SK-N-SH (cell line): ENCODE data around the gene ZSCAN21. TPM values are rescaled to one million over a fixed set of nuclear protein-coding genes. Genes with fewer than 3 reads are reported as not detected.
A peak's percentile ranks its signal among the peaks of the same experiment; 100 is the strongest.

Experiments
- CTCF ChIA-PET: fragments of 300-600, 350-600 bp; formaldehyde crosslinking; extraction: SDS; loops from one replicate; lab custom pipeline; 2021; lab: Yijun Ruan, JAX
- POLR2A ChIA-PET: fragments of 350-600 bp; sonication (Branson Sonifier 250); formaldehyde crosslinking; extraction: SDS; loops from one replicate; lab custom pipeline; 2020; ENCODE audit warnings: antibody characterized with exemption, inconsistent platforms; lab: Yijun Ruan, JAX
- DNase-seq: peaks from one replicate; pipeline ENCODE4 v3.0.0; 2012
- H2AFZ ChIP-seq: fragments of 200-600 bp; sonication (generic); 2 replicates; pipeline ENCODE4 v1.8.1; 2016; ENCODE audit warnings: antibody characterized with exemption, mild to moderate bottlenecking, low read depth
- H3F3A ChIP-seq: fragments of 200-600 bp; sonication (generic); replicated peaks from 2 replicates; pipeline ENCODE3; 2016; ENCODE audit warnings: antibody characterized with exemption, mild to moderate bottlenecking; ENCODE audit not compliant: insufficient read depth
- H3K27ac ChIP-seq, 2 experiments: fragments of 200-500 bp in 1 of 2; fragments of 200-600 bp in 1 of 2; sonication (Bioruptor generic) in 1 of 2; sonication (generic), shearing (Covaris generic) in 1 of 2; 2 replicates each; pipeline versions ENCODE4 v1.5.1 to v1.6.1; 2014 to 2016; ENCODE audit warnings: low read depth in 2 of 2, inconsistent platforms in 1 of 2, low read length in 1 of 2, mild to moderate bottlenecking in 1 of 2, mixed read lengths in 1 of 2
- H3K27me3 ChIP-seq: fragments of 200-600 bp; sonication (generic), shearing (Covaris generic); 2 replicates; pipeline ENCODE4 v1.6.1; 2016; ENCODE audit warnings: mixed run types; ENCODE audit not compliant: insufficient read depth
- H3K36me3 ChIP-seq, 2 experiments: fragments of 200-500 bp in 1 of 2; fragments of 200-600 bp in 1 of 2; sonication (Bioruptor generic) in 1 of 2; sonication (generic) in 1 of 2; replicated peaks in 1 of 2; 2 replicates each; pipeline versions ENCODE3 to v1.5.1; 2014 to 2016; ENCODE audit warnings: low read length in 1 of 2, mild to moderate bottlenecking in 1 of 2; ENCODE audit not compliant: insufficient read depth in 2 of 2, control insufficient read depth in 1 of 2
- H3K4me1 ChIP-seq, 2 experiments: fragments of 200-500 bp in 1 of 2; fragments of 200-600 bp in 1 of 2; sonication (Bioruptor generic) in 1 of 2; sonication (generic), shearing (Covaris generic) in 1 of 2; 2 replicates each; pipeline versions ENCODE4 v1.5.1 to v1.6.1; 2014 to 2016; ENCODE audit warnings: low read depth in 1 of 2, low read length in 1 of 2, mixed run types in 1 of 2; ENCODE audit not compliant: insufficient read depth in 2 of 2, control insufficient read depth in 1 of 2
- H3K4me2 ChIP-seq: fragments of 200-600 bp; sonication (generic), shearing (Covaris generic); 2 replicates; pipeline ENCODE4 v1.6.1; 2017; ENCODE audit warnings: mixed run types
- H3K4me3 ChIP-seq, 2 experiments: fragments of 200-500 bp in 1 of 2; fragments of 200-600 bp in 1 of 2; sonication (Bioruptor generic) in 1 of 2; sonication (generic), shearing (Covaris generic) in 1 of 2; 2 replicates each; pipeline versions ENCODE4 v1.5.1 to v1.8.1; 2014 to 2016; ENCODE audit warnings: low read depth in 2 of 2, inconsistent platforms in 1 of 2, low read length in 1 of 2, mild to moderate bottlenecking in 1 of 2, mixed read lengths in 1 of 2, moderate library complexity in 1 of 2
- H3K79me2 ChIP-seq: fragments of 200-600 bp; sonication (generic); 2 replicates; pipeline ENCODE4 v1.8.1; 2017; ENCODE audit warnings: mild to moderate bottlenecking; ENCODE audit not compliant: insufficient read depth
- H3K9ac ChIP-seq: fragments of 200-600 bp; sonication (generic); 2 replicates; pipeline ENCODE4 v1.6.1; 2017; ENCODE audit warnings: mixed run types
- H3K9me2 ChIP-seq: fragments of 200-600 bp; sonication (generic); 2 replicates; pipeline ENCODE4 v1.6.1; 2017; ENCODE audit warnings: mixed run types
- H3K9me3 ChIP-seq: fragments of 200-600 bp; sonication (generic); 2 replicates; pipeline ENCODE4 v1.6.1; 2017; ENCODE audit warnings: mixed run types, mild to moderate bottlenecking, moderate library complexity
- H4K20me1 ChIP-seq: fragments of 200-600 bp; sonication (generic); 2 replicates; pipeline ENCODE4 v1.6.1; 2017; ENCODE audit warnings: mild to moderate bottlenecking, mixed run types; ENCODE audit not compliant: insufficient read depth
- ELF1 ChIP-seq: IDR thresholded peaks from 2 replicates; pipeline ENCODE4 v1.4.0; 2012
- EP300 ChIP-seq, 2 experiments: IDR thresholded peaks; 2 replicates each; pipeline versions ENCODE4 v1.4.0 to v1.6.1; 2012; ENCODE audit warnings: borderline replicate concordance in 1 of 2, low read depth in 1 of 2, low read length in 1 of 2
- EZH2phosphoT487 ChIP-seq: fragments of 200-600 bp; sonication (generic); IDR thresholded peaks from 2 replicates; pipeline ENCODE4 v1.6.1; 2017; ENCODE audit warnings: low read depth, mixed run types, mild to moderate bottlenecking, antibody characterized with exemption, moderate library complexity, borderline replicate concordance
- FOXJ3 ChIP-seq: sonication (generic); formaldehyde crosslinking; IDR thresholded peaks from 2 replicates; pipeline ENCODE4 v1.5.1; 2020; ENCODE audit warnings: mild to moderate bottlenecking, missing genetic modification reagents
- GABPA ChIP-seq: IDR thresholded peaks from 2 replicates; pipeline ENCODE4 v1.4.0; 2012; ENCODE audit warnings: low read depth, mild to moderate bottlenecking
- GATA2 ChIP-seq: sonication (generic); formaldehyde crosslinking; IDR thresholded peaks from 2 replicates; pipeline ENCODE4 v1.5.0; 2020; ENCODE audit warnings: mild to moderate bottlenecking, missing genetic modification reagents
- IRF3 ChIP-seq: fragments of 150-350 bp; IDR thresholded peaks from 2 replicates; pipeline ENCODE4 v1.6.1; 2016; ENCODE audit warnings: mild to moderate bottlenecking, low read depth, low read length
- JUND ChIP-seq: IDR thresholded peaks from 2 replicates; pipeline ENCODE4 v1.4.0; 2012
- NFIC ChIP-seq: IDR thresholded peaks from 2 replicates; pipeline ENCODE4 v1.4.0; 2012; ENCODE audit warnings: borderline replicate concordance
- POLR2AphosphoS5 ChIP-seq: IDR thresholded peaks from 2 replicates; pipeline ENCODE4 v1.6.1; 2012; ENCODE audit warnings: low read depth, low read length
- RAD21 ChIP-seq: IDR thresholded peaks from 2 replicates; pipeline ENCODE4 v1.6.1; 2012; ENCODE audit warnings: mild to moderate bottlenecking, low read length
- REST ChIP-seq: IDR thresholded peaks from 2 replicates; pipeline ENCODE4 v1.6.1; 2012; ENCODE audit warnings: mild to moderate bottlenecking, low read depth, low read length, moderate library complexity
- RFX5 ChIP-seq: IDR thresholded peaks from 2 replicates; pipeline ENCODE4 v1.6.1; 2012; ENCODE audit warnings: mild to moderate bottlenecking, improper control_type of control experiment, low read length
- RXRA ChIP-seq: IDR thresholded peaks from 2 replicates; pipeline ENCODE4 v1.4.0; 2012; ENCODE audit warnings: low read depth, mild to moderate bottlenecking, borderline replicate concordance
- SIN3A ChIP-seq: IDR thresholded peaks from 2 replicates; pipeline ENCODE4 v1.6.1; 2012; ENCODE audit warnings: low read depth, mild to moderate bottlenecking, low read length, moderate library complexity, borderline replicate concordance
- TAF1 ChIP-seq: IDR thresholded peaks from 2 replicates; pipeline ENCODE4 v1.6.1; 2012; ENCODE audit warnings: low read depth, mild to moderate bottlenecking, low read length, moderate library complexity, borderline replicate concordance
- TCF12 ChIP-seq: IDR thresholded peaks from 2 replicates; pipeline ENCODE4 v1.4.0; 2012
- WGBS: methylation state at CpG from one replicate; pipeline ENCODE4 v1.1.6; 2017; ENCODE audit warnings: low lambda C conversion rate; 5-methylcytosine and 5-hydroxymethylcytosine counted together
- polyA plus RNA-seq, 3 experiments: library from polyadenylated mRNA; depleted of rRNA; stranded (reverse); fragments of >200 nt; gene quantifications; 2 replicates each; pipeline ENCODE4 v1.2.3, GENCODE V29; 2012
- TF ChIP-seq, protein P1 (sequence below): IDR thresholded peaks from 2 replicates; pipeline ENCODE4; 2012
- TF ChIP-seq, protein P2 (sequence below): fragments of 200-600 bp; sonication (generic); IDR thresholded peaks from 2 replicates; pipeline ENCODE4 v1.6.1; 2017; ENCODE audit warnings: antibody characterized with exemption, mild to moderate bottlenecking, moderate library complexity
- TF ChIP-seq, protein P3 (sequence below): IDR thresholded peaks from 2 replicates; pipeline ENCODE4 v1.4.0; 2012; ENCODE audit warnings: low read depth, borderline replicate concordance

The ZSCAN21 gene
- polyA plus RNA-seq, 1 of the 3 experiments (the other 2 are of a cell fraction), result 17.5 TPM

- no peak overlapping the region; the same call in 1 of the 2 replicates for H3K9ac ChIP-seq
- H3K9me3 ChIP-seq, result no peaks in the 10 kb centered on the region
- 92% methylated on average over 13 of the region's 14 CpGs for WGBS
- peak overlapping the region; percentile 93; the same call in 1 of the 2 replicates for H3K4me2 ChIP-seq
- H4K20me1 ChIP-seq, result no peaks in the 10 kb centered on the region
- DNase-seq, result peak; percentile 30
- no peaks in the 10 kb centered on the region for H3K27me3 ChIP-seq
- CTCF ChIA-PET, result interaction anchor here (1.0 kb wide), 1 partner anchor 9 kb away, joined by 3 read pairs; no protein-coding TSS in a partner anchor
- POLR2A ChIA-PET, result interaction anchor here (7.5 kb wide), 1 partner anchor 10 kb away, joined by 98 read pairs; the partner anchor contains the start of genes AP4M1 and MCM7
- H2AFZ ChIP-seq, result no peak overlapping the region
- no peaks in the 10 kb centered on the region for H3K9me2 ChIP-seq
- H3K27ac ChIP-seq, result peak overlapping the region; percentile 2 to 98; a peak in 2 of 4 replicates
- H3K4me3 ChIP-seq, result no peak overlapping the region
- TF ChIP-seq TAF1 (no peak), TCF12 (no peak), POLR2AphosphoS5 (no peak; the same call in 1 of the 2 replicates), NFIC (no peak), FOXJ3 (CRISPR knock-in tag) (no peak), EP300 (IDR thresholded peaks at IDR 0.05; ENCODE audit: borderline replicate concordance in 1 of 2, low read depth in 1 of 2, low read length in 1 of 2) (no peak), IRF3 (no peak), GABPA (no peak), SIN3A (no peak), RAD21 (no peak), JUND (no peak), REST (no peak), RFX5 (no peak), GATA2 (CRISPR knock-in tag) (no peak), EZH2phosphoT487 (no peak), ELF1 (no peak), RXRA (no peak)
- TF ChIP-seq, protein P1, sequence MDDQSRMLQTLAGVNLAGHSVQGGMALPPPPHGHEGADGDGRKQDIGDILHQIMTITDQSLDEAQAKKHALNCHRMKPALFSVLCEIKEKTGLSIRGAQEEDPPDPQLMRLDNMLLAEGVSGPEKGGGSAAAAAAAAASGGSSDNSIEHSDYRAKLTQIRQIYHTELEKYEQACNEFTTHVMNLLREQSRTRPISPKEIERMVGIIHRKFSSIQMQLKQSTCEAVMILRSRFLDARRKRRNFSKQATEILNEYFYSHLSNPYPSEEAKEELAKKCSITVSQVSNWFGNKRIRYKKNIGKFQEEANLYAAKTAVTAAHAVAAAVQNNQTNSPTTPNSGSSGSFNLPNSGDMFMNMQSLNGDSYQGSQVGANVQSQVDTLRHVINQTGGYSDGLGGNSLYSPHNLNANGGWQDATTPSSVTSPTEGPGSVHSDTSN, result no peak
- TF ChIP-seq, protein P2, sequence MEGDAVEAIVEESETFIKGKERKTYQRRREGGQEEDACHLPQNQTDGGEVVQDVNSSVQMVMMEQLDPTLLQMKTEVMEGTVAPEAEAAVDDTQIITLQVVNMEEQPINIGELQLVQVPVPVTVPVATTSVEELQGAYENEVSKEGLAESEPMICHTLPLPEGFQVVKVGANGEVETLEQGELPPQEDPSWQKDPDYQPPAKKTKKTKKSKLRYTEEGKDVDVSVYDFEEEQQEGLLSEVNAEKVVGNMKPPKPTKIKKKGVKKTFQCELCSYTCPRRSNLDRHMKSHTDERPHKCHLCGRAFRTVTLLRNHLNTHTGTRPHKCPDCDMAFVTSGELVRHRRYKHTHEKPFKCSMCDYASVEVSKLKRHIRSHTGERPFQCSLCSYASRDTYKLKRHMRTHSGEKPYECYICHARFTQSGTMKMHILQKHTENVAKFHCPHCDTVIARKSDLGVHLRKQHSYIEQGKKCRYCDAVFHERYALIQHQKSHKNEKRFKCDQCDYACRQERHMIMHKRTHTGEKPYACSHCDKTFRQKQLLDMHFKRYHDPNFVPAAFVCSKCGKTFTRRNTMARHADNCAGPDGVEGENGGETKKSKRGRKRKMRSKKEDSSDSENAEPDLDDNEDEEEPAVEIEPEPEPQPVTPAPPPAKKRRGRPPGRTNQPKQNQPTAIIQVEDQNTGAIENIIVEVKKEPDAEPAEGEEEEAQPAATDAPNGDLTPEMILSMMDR, result no peak
- TF ChIP-seq, protein P3, sequence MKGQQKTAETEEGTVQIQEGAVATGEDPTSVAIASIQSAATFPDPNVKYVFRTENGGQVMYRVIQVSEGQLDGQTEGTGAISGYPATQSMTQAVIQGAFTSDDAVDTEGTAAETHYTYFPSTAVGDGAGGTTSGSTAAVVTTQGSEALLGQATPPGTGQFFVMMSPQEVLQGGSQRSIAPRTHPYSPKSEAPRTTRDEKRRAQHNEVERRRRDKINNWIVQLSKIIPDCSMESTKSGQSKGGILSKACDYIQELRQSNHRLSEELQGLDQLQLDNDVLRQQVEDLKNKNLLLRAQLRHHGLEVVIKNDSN, result no peak
- peaks cover 70% of the 10 kb centered on the region for H3K79me2 ChIP-seq
- peaks cover 90% of the 10 kb centered on the region for H3F3A ChIP-seq
- peaks cover 49 to 56% of the 10 kb centered on the region in 2 experiments for H3K36me3 ChIP-seq
- peaks cover 33 to 40% of the 10 kb centered on the region in 2 experiments for H3K4me1 ChIP-seq
These were observed 41.2 kb downstream of the ZSCAN21 start for GRCh38 chr7:100090527-100091410.
